Thyroid gland (tissue), 4 donors: ENCODE measurements around the gene SLCO4A1.

Source experiments
- CTCF ChIP-seq, 6 experiments: fragments of 200-600 bp in 3 of 6; fragments of 450-650 bp in 3 of 6; sonication (generic) in 3 of 6; IDR thresholded peaks; one replicate each; pipeline ENCODE4 v1.5.1; 2016 to 2019; ENCODE audit warnings: antibody characterized with exemption in 6 of 6, mild to moderate bottlenecking in 2 of 6, inconsistent platforms in 1 of 6, moderate library complexity in 1 of 6
- POLR2A ChIP-seq, 2 donors: fragments of 450-650 bp; IDR thresholded peaks; one replicate each; pipeline ENCODE4 v1.6.1; 2017; ENCODE audit warnings: antibody characterized with exemption in 2 of 2, mild to moderate bottlenecking in 2 of 2, moderate library complexity in 1 of 2

DNA sequence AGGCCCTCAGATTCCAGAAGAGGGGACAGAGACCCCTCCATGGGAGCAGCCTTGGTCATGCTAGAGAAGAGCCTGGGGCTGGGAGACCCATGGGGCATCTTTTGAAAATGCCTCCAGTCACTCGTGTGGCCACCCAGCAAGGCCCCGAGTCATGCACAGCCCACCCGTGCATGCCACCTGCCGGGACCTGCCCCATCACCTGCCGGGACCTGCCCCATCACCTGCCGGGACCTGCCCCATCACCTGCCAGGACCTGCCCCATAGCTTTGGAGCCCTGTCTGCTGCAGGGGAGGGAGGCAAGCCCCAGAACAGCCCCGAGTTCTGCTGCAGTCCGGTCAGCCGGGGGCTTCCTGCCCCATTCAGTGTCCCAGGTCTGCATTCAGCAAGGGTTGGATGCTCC is 37.5 kb upstream of the SLCO4A1 start:
- TF ChIP-seq CTCF (IDR thresholded peaks at IDR 0.05) (no peak), POLR2A (IDR thresholded peaks at IDR 0.05) (no peak)
